Testis (tissue), 2 donors: ENCODE results near the gene DIO2.

Experiments
- CTCF ChIP-seq, 3 experiments: fragments of 450-650 bp in 2 of 3; fragments of 200-600 bp in 1 of 3; sonication (generic) in 1 of 3; IDR thresholded peaks; one replicate each; pipeline ENCODE4 v1.5.1; 2016 to 2019; ENCODE audit warnings: antibody characterized with exemption in 3 of 3, mild to moderate bottlenecking in 2 of 3, moderate library complexity in 1 of 3
- POLR2A ChIP-seq: fragments of 450-650 bp; IDR thresholded peaks from one replicate; pipeline ENCODE4 v1.6.1; 2017; ENCODE audit warnings: antibody characterized with exemption, mild to moderate bottlenecking, moderate library complexity

GRCh38 chr14:80216818-80217217 is 5.5 kb upstream of the DIO2 start:
- TF ChIP-seq CTCF (IDR thresholded peaks at IDR 0.05) (no peak), POLR2A (no peak)
